Endothelial cell of umbilical vein (primary cell): Measurements from ENCODE around the gene BRAT1. TPM values are rescaled to one million over a fixed set of nuclear protein-coding genes. Genes with fewer than 3 reads are reported as not detected.

Experiments
- BruUV-seq: library from RNA; stranded (reverse); fragments of 400-500 nt; replicated peaks from 2 replicates; lab custom pipeline; 2021; lab: Mats Ljungman, UMichigan
- CTCF ChIA-PET: fragments of 300-600, 350-600 bp; sonication (Branson Sonifier 250); formaldehyde crosslinking; loops from one replicate; lab custom pipeline; 2021; ENCODE audit warnings: antibody characterized with exemption, inconsistent platforms; lab: Charles Lee
- POLR2A ChIA-PET: fragments of 300-600, 350-600 bp; sonication (Branson Sonifier 250); formaldehyde crosslinking; loops from one replicate; lab custom pipeline; 2021; ENCODE audit warnings: antibody characterized with exemption, inconsistent platforms; lab: Charles Lee
- DNase-seq: peaks from one replicate; pipeline ENCODE4 v3.0.0-alpha.2; 2011; ENCODE audit warnings: low read depth, low spot score
- FAIRE-seq: peaks from 2 replicates; lab custom pipeline; 2011; peaks lifted over from hg19 to GRCh38; lab: Jason Lieb, UNC
- H2AFZ ChIP-seq: 2 replicates; pipeline ENCODE4 v1.6.0; 2012; ENCODE audit warnings: low read depth, low read length, control low read depth, inconsistent platforms
- H3K27ac ChIP-seq: 2 replicates; pipeline ENCODE4 v1.5.1; 2011; ENCODE audit warnings: low read depth, mild to moderate bottlenecking, control low read depth, low read length, moderate library complexity; ENCODE audit not compliant: insufficient read depth
- H3K27me3 ChIP-seq, 2 experiments: 2 replicates each; pipeline versions ENCODE4 v1.6.0 to v1.6.1; 2011; ENCODE audit warnings: low read length in 2 of 2, mixed read lengths in 1 of 2; ENCODE audit not compliant: control insufficient read depth in 2 of 2, insufficient read depth in 2 of 2
- H3K36me3 ChIP-seq, 2 experiments: 2 replicates in 1 of 2; 3 replicates in 1 of 2; pipeline ENCODE4 v1.5.1; 2011; ENCODE audit warnings: low read length in 2 of 2, mild to moderate bottlenecking in 1 of 2, moderate library complexity in 1 of 2; ENCODE audit not compliant: control insufficient read depth in 2 of 2, insufficient read depth in 2 of 2; ENCODE audit errors: extremely low read depth in 1 of 2
- H3K4me1 ChIP-seq: 3 replicates; pipeline ENCODE4 v1.5.1; 2011; ENCODE audit warnings: mild to moderate bottlenecking, low read length; ENCODE audit not compliant: control insufficient read depth, insufficient read depth; ENCODE audit errors: extremely low read depth
- H3K4me2 ChIP-seq: 2 replicates; pipeline ENCODE4 v1.6.1; 2011; ENCODE audit warnings: low read length, control low read depth, mixed read lengths; ENCODE audit not compliant: insufficient read depth
- H3K4me3 ChIP-seq, 3 experiments: fragments of 200-600 bp in 1 of 3; sonication (generic), shearing (Covaris generic) in 1 of 3; replicated peaks in 1 of 3; 2 replicates each; pipeline ENCODE4 v1.5.1; 2011 to 2016; ENCODE audit warnings: control low read depth in 3 of 3, low read length in 3 of 3, mild to moderate bottlenecking in 2 of 3, inconsistent platforms in 1 of 3, low read depth in 1 of 3, moderate library complexity in 1 of 3; ENCODE audit not compliant: insufficient read depth in 1 of 3
- H3K79me2 ChIP-seq: 2 replicates; pipeline ENCODE4 v1.6.0; 2012; ENCODE audit warnings: low read length, inconsistent platforms; ENCODE audit not compliant: control insufficient read depth, insufficient read depth
- H3K9ac ChIP-seq: replicated peaks from 2 replicates; pipeline ENCODE3; 2011; ENCODE audit warnings: low read length, control low read depth; ENCODE audit not compliant: insufficient read depth; ENCODE audit errors: extremely low read depth
- H3K9me1 ChIP-seq: replicated peaks from 3 replicates; pipeline ENCODE4 v1.6.0; 2011; ENCODE audit warnings: mild to moderate bottlenecking, low read length; ENCODE audit not compliant: control insufficient read depth, insufficient read depth; ENCODE audit errors: extremely low read depth
- H3K9me3 ChIP-seq: replicated peaks from 2 replicates; pipeline ENCODE4 v1.5.1; 2012; ENCODE audit warnings: low read length, inconsistent platforms; ENCODE audit not compliant: control insufficient read depth, insufficient read depth
- H4K20me1 ChIP-seq: replicated peaks from 2 replicates; pipeline ENCODE3; 2011; ENCODE audit warnings: mild to moderate bottlenecking, low read length; ENCODE audit not compliant: control insufficient read depth, insufficient read depth; ENCODE audit errors: extremely low read depth
- FOS ChIP-seq: IDR thresholded peaks from 2 replicates; pipeline ENCODE4 v1.6.1; 2011; ENCODE audit warnings: mild to moderate bottlenecking, low read length, moderate library complexity, borderline replicate concordance; ENCODE audit not compliant: insufficient read depth
- JUN ChIP-seq: IDR thresholded peaks from 2 replicates; pipeline ENCODE4 v1.6.1; 2011; ENCODE audit warnings: borderline replicate concordance, low read depth; ENCODE audit not compliant: insufficient read length, insufficient read depth
- MYC ChIP-seq: IDR thresholded peaks from one replicate; pipeline ENCODE4 v1.6.1; 2011; ENCODE audit warnings: mild to moderate bottlenecking, low read depth, low read length
- POLR2A ChIP-seq: IDR thresholded peaks from 2 replicates; pipeline ENCODE4 v1.6.1; 2012; ENCODE audit warnings: low read depth, mild to moderate bottlenecking, control low read depth, low read length
- POLR2AphosphoS5 ChIP-seq: IDR thresholded peaks from 2 replicates; pipeline ENCODE4 v1.6.1; 2012; ENCODE audit warnings: low read depth, mild to moderate bottlenecking, control low read depth, low read length, moderate library complexity; ENCODE audit not compliant: insufficient read depth
- dilution Hi-C: fragments of 300-500 bp; cut with MboI; formaldehyde crosslinking; loops from one replicate; pipeline ENCODE4 v1.15.0; 2019; ENCODE audit warnings: low sequenced_read_pairs; ENCODE audit not compliant: extremely low pct_ligation_motif_present
- intact Hi-C: fragments of 100-400 bp; cut with micrococcal nuclease; formaldehyde crosslinking; loops from one replicate; pipeline ENCODE4 v1.10.0; 2022
- microRNA-seq: library from miRNA; unstranded; fragments of <30 nt; microRNA quantifications from one replicate; pipeline ENCODE4 v1.2.0, GENCODE V29; 2021; ENCODE audit warnings: borderline number of aligned reads, borderline replicate concordance
- polyA plus RNA-seq, 4 experiments: library from polyadenylated mRNA; depleted of rRNA in 3 of 4; stranded (reverse) in 3 of 4; unstranded in 1 of 4; fragments of >200 nt; gene quantifications; 2 replicates each; pipeline versions ENCODE4 v1.2.1 to v1.2.3, GENCODE V29; 2011 to 2012; ENCODE audit warnings: missing spikeins in 1 of 4
- small RNA-seq: library from RNA; depleted of rRNA; stranded (forward); fragments of <200 nt; gene quantifications from one replicate; pipeline ENCODE3, GENCODE V24; 2012; ENCODE audit warnings: low replicate concordance, low read depth; ENCODE audit not compliant: insufficient read depth, insufficient read length
- total RNA-seq: library from RNA; stranded (reverse); gene quantifications from 2 replicates; pipeline ENCODE4 v1.2.3, GENCODE V29; 2021
- TF ChIP-seq, protein P1 (sequence below), 2 donors: IDR thresholded peaks; 1 replicate in 1 of 2; 2 replicates in 1 of 2; pipeline ENCODE4 v1.5.1; 2011; ENCODE audit warnings: low read length in 2 of 2, mild to moderate bottlenecking in 2 of 2, moderate library complexity in 2 of 2, control low read depth in 1 of 2, inconsistent platforms in 1 of 2, low read depth in 1 of 2; ENCODE audit not compliant: insufficient read depth in 1 of 2; ENCODE audit errors: extremely low read depth in 1 of 2

BRAT1 gene
- total and polyA plus RNA-seq, 2 donors (not counting 3 experiments of a cell fraction or from before 2014, with no cell fraction given): 31.1 to 31.6 TPM

DNA sequence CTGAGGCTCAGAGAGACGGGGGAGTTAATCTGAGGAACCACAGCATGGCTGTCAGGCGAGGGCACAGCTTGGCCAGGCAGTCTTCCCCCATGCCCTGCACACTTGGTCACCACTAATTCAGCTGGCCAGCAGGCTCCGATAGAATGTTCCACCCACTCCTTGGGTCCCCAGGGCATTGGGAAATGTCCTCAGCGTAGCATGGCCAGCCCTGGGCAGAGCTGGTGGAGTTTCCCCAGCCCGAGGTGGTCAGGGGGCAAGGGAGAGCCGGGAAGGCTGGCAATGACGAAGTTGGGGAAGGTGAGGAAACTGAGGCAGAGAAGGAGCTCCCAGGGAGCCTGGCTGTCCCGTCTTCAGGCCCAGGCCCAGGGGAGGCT is 67.1 kb downstream of the BRAT1 start:
- dilution Hi-C loops: no loop called here
- Histone ChIP-seq H3K9me1 (no peaks in the 10 kb centered on the region), H3K4me3 (no peak overlapping the region), H3K4me1 (no peaks in the 10 kb centered on the region), H3K27me3 (no peaks in the 10 kb centered on the region), H3K4me2 (no peak overlapping the region), H3K9ac (no peak overlapping the region), H3K36me3 (no peaks in the 10 kb centered on the region), H4K20me1 (no peaks in the 10 kb centered on the region), H3K79me2 (no peaks in the 10 kb centered on the region), H3K27ac (no peak overlapping the region), H3K9me3 (no peaks in the 10 kb centered on the region), H2AFZ (no peak overlapping the region)
- BruUV-seq: no TSS peak
- no peak for FAIRE-seq
- TF ChIP-seq POLR2A (no peak), MYC (no peak), POLR2AphosphoS5 (no peak), JUN (no peak), FOS (no peak)
- TF ChIP-seq, protein P1, sequence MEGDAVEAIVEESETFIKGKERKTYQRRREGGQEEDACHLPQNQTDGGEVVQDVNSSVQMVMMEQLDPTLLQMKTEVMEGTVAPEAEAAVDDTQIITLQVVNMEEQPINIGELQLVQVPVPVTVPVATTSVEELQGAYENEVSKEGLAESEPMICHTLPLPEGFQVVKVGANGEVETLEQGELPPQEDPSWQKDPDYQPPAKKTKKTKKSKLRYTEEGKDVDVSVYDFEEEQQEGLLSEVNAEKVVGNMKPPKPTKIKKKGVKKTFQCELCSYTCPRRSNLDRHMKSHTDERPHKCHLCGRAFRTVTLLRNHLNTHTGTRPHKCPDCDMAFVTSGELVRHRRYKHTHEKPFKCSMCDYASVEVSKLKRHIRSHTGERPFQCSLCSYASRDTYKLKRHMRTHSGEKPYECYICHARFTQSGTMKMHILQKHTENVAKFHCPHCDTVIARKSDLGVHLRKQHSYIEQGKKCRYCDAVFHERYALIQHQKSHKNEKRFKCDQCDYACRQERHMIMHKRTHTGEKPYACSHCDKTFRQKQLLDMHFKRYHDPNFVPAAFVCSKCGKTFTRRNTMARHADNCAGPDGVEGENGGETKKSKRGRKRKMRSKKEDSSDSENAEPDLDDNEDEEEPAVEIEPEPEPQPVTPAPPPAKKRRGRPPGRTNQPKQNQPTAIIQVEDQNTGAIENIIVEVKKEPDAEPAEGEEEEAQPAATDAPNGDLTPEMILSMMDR (IDR thresholded peaks at IDR 0.05; ENCODE audit: extremely low read depth in 1 of 2, insufficient read depth in 1 of 2, low read depth in 1 of 2, low read length in 2 of 2): no peak
- DNase-seq: no peak
- intact Hi-C loops: no loop called here
- CTCF ChIA-PET: interaction anchor here (0.8 to 1.4 kb wide), 6 partner anchors 10 to 192 kb away, joined by 3 to 5 read pairs (median 3); no protein-coding TSS in a partner anchor
- POLR2A ChIA-PET: no interaction called here

Small RNA genes lying within 50 kb of the gene (microRNA-seq; reads per million reads assigned to microRNA genes)
- gene MIR4648: not detected

Small RNA genes lying within 50 kb of the gene (small RNA-seq; reads per million reads assigned to genes)
- not detected for gene MIR4648

Other genes with a start within 250 kb of the BRAT1 start
- gene SNX8, start 241.1 kb downstream of the BRAT1 start, total RNA-seq: 41.4 and 50.3 TPM in 2 replicates
- 24.5 and 49.1 TPM in 2 replicates for gene SNX8, start 241.1 kb downstream of the BRAT1 start, polyA plus RNA-seq
- 198 and 207 TPM in 2 replicates for gene EIF3B, start 200.7 kb downstream of the BRAT1 start, total RNA-seq
- gene EIF3B, start 200.7 kb downstream of the BRAT1 start, polyA plus RNA-seq: 104 and 107 TPM in 2 replicates
- 28.8 and 30.2 TPM in 2 replicates for gene CHST12, start 151.9 kb downstream of the BRAT1 start, total RNA-seq
- 52.6 and 77.7 TPM in 2 replicates for gene CHST12, start 151.9 kb downstream of the BRAT1 start, polyA plus RNA-seq
- not detected in 2 replicates for gene GRIFIN, start 79.1 kb downstream of the BRAT1 start, total RNA-seq
- not detected in 2 replicates for gene GRIFIN, start 79.1 kb downstream of the BRAT1 start, polyA plus RNA-seq
- 12.6 and 15.1 TPM in 2 replicates for gene LFNG, start 35.8 kb downstream of the BRAT1 start, total RNA-seq
- gene LFNG, start 35.8 kb downstream of the BRAT1 start, polyA plus RNA-seq: 13.1 and 14.8 TPM in 2 replicates
- gene IQCE, start 3.5 kb upstream of the BRAT1 start, total RNA-seq: 11.3 and 14.5 TPM in 2 replicates
- gene IQCE, start 3.5 kb upstream of the BRAT1 start, polyA plus RNA-seq: 4.8 and 4.9 TPM in 2 replicates
- gene TTYH3, start 76.5 kb upstream of the BRAT1 start, total RNA-seq: 277 and 280 TPM in 2 replicates
- gene TTYH3, start 76.5 kb upstream of the BRAT1 start, polyA plus RNA-seq: 143 and 192 TPM in 2 replicates
- not detected in 2 replicates for gene AMZ1, start 132.7 kb upstream of the BRAT1 start, total RNA-seq
- not detected in 2 replicates for gene AMZ1, start 132.7 kb upstream of the BRAT1 start, polyA plus RNA-seq